ENCODE results near the gene CCDC33.

The CCDC33 gene

DNA sequence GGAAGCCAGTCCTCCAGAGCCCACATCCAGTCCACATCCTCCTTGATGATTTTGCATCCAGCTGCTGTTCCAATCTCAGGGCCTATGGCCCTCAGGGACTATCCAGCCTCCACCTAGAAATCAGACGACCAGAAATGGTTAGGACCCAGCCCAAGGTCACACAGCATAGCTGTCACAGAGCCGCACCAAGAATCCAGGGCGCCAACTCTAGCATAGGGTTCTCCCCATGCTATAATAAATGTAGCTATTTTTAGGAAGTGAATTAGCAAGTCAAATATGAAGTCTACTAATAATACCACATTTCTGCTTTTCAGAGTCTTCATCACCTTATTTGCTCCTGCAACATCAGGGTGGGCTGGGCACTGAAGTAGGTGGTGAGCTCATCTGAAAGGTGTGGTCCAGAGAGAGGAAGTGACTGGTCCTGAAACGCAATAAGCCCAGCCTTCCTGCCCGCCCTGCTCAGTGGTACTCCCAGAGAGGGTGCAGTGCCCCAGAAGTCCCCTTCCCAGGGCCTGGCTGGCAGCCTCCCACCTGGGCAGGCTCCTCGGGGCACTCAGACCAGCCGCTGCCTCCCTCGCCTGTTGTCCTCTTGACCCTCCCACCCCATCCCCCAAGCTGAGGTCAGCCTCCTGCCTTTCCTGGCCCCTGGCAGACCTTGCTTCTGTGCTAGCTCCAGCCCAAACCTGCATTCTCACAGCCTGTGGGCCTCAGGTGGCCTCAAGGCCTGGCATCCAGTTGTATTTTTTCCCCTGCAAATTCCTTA is 148.9 kb downstream of the CCDC33 start:
- no peak for DNase-seq

DNA sequence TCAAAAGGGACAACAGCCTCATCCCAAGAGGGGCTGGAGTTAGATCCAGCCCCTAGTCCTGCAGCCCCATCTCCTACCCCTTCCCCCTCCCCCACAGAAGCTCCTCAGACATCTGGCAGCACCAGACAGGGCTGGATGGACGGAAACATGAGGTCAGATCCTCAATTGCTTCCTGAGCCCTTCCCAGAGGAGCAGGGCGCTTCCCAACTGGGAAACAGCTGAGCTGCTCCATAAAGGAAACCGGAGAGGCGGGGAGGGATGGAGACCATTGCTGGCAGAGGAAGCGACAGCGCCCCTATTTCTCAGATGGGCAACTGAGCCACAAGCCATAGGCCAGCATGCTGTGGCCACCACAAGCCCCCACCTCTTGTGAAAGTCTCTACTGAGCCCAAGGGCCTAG is 149.6 kb downstream of the CCDC33 start:
- DNase-seq, result no peak

Measured in NCI-H524 treated with DMSO at 0.1 percent for 48 hours (cell line).